ENCODE data around the gene MMP25.

MMP25 gene

GRCh38 chr16:3058139-3059030 is 12.0 kb downstream of the MMP25 start:
- DNase-seq (ENCODE audit: insufficient read length, low spot score), result no peak
- FAIRE-seq, result peak; percentile 74
- TF ChIP-seq SPI1 (IDR thresholded peaks at IDR 0.05; ENCODE audit: low read depth, low read length) (no peak), PAX5 (IDR thresholded peaks at IDR 0.05; ENCODE audit: insufficient read depth, low read length, severe bottlenecking) (no peak), TAF1 (IDR thresholded peaks at IDR 0.05; ENCODE audit: low read depth, low read length) (no peak), POU2F2 (IDR thresholded peaks at IDR 0.05; ENCODE audit: low read depth, low read length) (no peak), POLR2A (IDR thresholded peaks at IDR 0.05; ENCODE audit: low read depth, low read length) (no peak), POLR2AphosphoS5 (IDR thresholded peaks at IDR 0.05; ENCODE audit: low read depth, low read length) (no peak)

GRCh38 chr16:3059041-3059722 is 12.8 kb downstream of the MMP25 start:
- DNase-seq (ENCODE audit: insufficient read length, low spot score) (peak; percentile 95), FAIRE-seq (peak; percentile 96)
- TF ChIP-seq POLR2A (IDR thresholded peaks at IDR 0.05; ENCODE audit: low read depth, low read length), result no peak
- TF ChIP-seq PAX5 (IDR thresholded peaks at IDR 0.05; ENCODE audit: insufficient read depth, low read length, severe bottlenecking), result peak; percentile 74

DNA sequence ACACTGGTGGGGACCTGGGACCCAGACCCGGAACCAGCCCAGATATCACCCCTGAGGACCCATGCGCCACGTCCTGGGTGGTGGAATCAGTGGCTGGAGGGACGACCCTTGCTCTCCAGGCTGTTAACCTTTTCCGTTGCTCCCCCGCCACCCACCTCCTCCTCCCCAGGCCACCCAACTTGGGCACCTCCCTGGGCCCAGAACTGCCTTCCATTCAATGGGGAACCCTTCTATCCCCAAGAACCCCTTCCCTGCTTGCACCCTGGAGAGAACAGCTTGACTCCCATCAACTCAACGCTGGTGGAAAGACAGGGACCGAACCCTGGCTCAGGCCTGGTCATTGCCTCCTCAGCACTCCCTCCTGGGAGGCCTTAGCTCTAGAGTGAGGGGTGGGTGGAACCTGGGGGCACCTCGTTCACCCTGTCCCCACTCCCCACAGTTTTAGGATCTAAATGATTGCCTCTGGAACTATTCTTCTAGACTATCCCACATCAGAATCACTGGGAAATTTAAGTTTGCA is 13.4 kb downstream of the MMP25 start:
- TF ChIP-seq SPI1 (IDR thresholded peaks at IDR 0.05; ENCODE audit: low read depth, low read length) (no peak), TAF1 (IDR thresholded peaks at IDR 0.05; ENCODE audit: low read depth, low read length) (no peak), POU2F2 (IDR thresholded peaks at IDR 0.05; ENCODE audit: low read depth, low read length) (no peak), POLR2AphosphoS5 (IDR thresholded peaks at IDR 0.05; ENCODE audit: low read depth, low read length) (no peak), POLR2A (IDR thresholded peaks at IDR 0.05; ENCODE audit: low read depth, low read length) (no peak), PAX5 (IDR thresholded peaks at IDR 0.05; ENCODE audit: insufficient read depth, low read length, severe bottlenecking) (no peak)
- no peak for FAIRE-seq
- no peak for DNase-seq (ENCODE audit: insufficient read length, low spot score)

DNA sequence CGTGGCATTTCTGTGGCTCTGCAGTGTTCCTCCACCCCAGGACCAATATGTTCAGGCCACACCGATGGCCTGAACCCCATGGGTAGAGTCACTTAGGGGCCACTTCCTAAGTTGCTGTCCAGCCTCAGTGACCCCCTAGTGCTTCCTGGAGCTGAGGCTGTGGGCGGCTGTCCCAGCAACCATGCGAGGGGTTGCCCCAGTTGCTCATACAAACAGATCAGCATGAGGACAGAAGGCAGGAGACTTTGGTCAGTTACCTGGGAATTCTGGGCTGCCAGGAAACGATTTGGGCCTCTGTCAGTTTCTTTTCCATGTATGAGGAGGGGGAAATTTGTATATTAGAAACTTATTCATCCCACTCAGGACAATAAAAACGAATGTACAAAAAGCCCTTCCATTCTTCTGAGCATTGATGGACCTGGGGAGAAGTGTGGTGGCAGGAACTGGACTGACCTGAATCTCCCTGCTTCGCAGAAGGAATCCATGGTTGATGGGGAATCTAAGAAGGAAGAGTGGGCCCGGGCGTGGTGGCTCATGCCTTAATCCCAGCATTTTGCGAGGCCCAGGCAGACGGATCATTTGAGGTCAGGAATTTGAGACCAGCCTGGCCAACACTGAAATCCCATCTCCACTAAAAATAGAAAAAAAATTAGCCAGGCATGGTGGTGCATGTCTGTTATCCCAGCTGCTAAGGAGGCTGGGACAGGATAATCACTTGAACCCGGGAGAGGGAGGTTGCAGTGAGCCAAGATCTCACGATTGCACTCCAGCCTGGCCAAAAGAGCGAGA is 14.2 kb downstream of the MMP25 start:
- FAIRE-seq, result no peak

DNA sequence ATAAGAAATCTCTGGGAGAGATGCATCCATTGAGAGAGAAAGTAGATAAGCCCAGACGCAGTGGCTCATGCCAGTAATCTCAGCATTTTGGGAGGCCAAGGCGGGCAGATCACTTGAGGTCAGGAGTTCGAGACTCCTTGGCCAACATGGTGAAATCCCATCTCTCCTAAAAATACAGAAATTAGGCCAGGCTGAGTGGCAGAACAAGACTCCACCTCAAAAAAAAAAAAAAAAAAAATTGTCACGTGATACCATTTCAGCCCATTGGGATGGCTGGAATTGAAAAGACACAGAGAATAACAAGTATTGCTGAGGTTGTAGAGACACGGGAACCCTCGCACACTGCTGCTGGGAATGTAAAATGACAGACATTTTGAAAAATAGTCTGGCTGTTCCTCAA is 16.2 kb downstream of the MMP25 start:
- no peak for DNase-seq (ENCODE audit: insufficient read length, low spot score)
- no peak for FAIRE-seq
- no peak for TF ChIP-seq PAX5 (IDR thresholded peaks at IDR 0.05; ENCODE audit: insufficient read depth, low read length, severe bottlenecking)
- TF ChIP-seq TAF1 (IDR thresholded peaks at IDR 0.05; ENCODE audit: low read depth, low read length), result no peak
- TF ChIP-seq SPI1 (IDR thresholded peaks at IDR 0.05; ENCODE audit: low read depth, low read length), result no peak
- TF ChIP-seq POU2F2 (IDR thresholded peaks at IDR 0.05; ENCODE audit: low read depth, low read length), result no peak
- TF ChIP-seq POLR2A (IDR thresholded peaks at IDR 0.05; ENCODE audit: low read depth, low read length), result no peak
- TF ChIP-seq POLR2AphosphoS5 (IDR thresholded peaks at IDR 0.05; ENCODE audit: low read depth, low read length), result no peak

More for the DNA sequence above, 14.2 kb downstream of the MMP25 start:
- DNase-seq (ENCODE audit: insufficient read length, low spot score), result no peak
- TF ChIP-seq PAX5 (IDR thresholded peaks at IDR 0.05; ENCODE audit: insufficient read depth, low read length, severe bottlenecking), result no peak
- TF ChIP-seq SPI1 (IDR thresholded peaks at IDR 0.05; ENCODE audit: low read depth, low read length), result no peak
- TF ChIP-seq POU2F2 (IDR thresholded peaks at IDR 0.05; ENCODE audit: low read depth, low read length), result no peak
- TF ChIP-seq TAF1 (IDR thresholded peaks at IDR 0.05; ENCODE audit: low read depth, low read length), result no peak
- TF ChIP-seq POLR2AphosphoS5 (IDR thresholded peaks at IDR 0.05; ENCODE audit: low read depth, low read length), result no peak
- TF ChIP-seq POLR2A (IDR thresholded peaks at IDR 0.05; ENCODE audit: low read depth, low read length), result no peak

DNA sequence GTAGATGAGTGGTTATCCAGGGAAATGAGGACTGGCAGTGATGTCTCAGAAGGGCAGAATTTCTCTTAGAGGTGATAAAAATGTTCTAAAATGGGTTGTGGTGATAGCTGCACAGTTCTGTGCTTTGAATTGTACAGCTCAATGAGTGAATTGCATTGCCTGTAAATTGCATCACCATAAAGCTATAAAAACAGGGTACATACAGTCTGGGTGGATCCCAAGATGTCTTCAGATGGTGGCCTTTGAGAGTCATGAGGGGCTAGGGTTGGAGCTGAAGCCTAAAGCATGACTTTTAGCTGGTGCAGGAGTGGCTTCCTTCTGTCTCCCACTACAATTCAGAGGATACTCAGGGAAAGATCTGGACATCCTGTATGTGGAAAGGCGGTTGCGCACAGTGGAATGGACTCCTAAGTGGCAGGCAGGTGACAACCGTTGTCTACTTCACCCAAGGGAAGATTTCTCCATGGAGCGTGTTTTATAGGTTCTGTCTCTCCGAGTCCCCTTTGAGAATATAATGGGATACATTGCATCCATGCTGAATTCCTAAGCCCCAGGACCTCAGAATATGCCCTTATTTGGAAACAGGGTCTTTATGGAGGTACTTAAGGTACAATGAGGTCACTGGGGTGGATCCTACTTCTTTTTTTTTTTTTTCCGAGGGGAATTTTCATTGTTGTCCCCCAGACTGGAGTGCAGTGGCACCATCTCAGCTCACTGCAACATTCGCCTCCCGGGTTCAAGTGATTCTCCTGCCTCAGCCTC is 17.4 kb downstream of the MMP25 start:
- DNase-seq (ENCODE audit: insufficient read length, low spot score), result no peak
- TF ChIP-seq PAX5 (IDR thresholded peaks at IDR 0.05; ENCODE audit: insufficient read depth, low read length, severe bottlenecking) (no peak), POU2F2 (IDR thresholded peaks at IDR 0.05; ENCODE audit: low read depth, low read length) (no peak), TAF1 (IDR thresholded peaks at IDR 0.05; ENCODE audit: low read depth, low read length) (no peak), SPI1 (IDR thresholded peaks at IDR 0.05; ENCODE audit: low read depth, low read length) (no peak), POLR2A (IDR thresholded peaks at IDR 0.05; ENCODE audit: low read depth, low read length) (no peak), POLR2AphosphoS5 (IDR thresholded peaks at IDR 0.05; ENCODE audit: low read depth, low read length) (no peak)
- no peak for FAIRE-seq

DNA sequence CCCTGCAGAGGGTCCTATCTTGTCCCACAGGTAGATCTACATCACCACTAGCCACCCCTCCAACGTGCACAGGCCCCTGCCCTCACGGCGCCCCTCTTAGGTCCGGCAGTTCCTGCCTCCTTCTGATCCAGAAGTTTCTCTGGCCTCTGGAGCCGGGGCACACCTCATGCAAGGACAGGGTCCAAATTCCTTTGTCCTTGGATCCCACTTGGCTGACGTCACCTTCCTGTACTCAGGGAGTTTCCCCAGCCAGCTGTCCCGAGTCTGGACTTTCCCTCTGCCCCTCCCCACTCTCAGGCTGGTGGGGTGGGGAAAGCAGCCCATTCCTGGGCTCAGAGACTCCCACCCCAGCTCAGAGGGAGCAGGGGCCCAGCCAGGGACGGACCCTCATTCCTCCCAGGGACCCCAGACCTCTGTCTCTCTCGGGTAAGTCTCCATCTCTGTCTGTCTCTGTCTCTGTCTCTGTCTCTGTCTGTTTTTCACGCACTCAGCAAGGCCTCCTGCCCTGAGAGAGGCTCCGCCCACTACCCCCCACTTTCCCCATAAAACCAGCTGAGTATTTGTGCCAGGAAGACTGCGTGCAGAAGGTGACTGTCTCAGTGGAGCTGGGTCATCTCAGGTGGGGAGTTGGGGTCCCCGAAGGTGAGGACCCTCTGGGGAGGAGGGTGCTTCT is 18.8 kb downstream of the MMP25 start, which contains the start of gene IL32:
IL32 (plus strand) TSS at position 572 of the 673 bp plus-strand sequence. CDS start 172 bp downstream, outside the sequence.
- peak; percentile 45 for FAIRE-seq
- TF ChIP-seq POLR2AphosphoS5 (IDR thresholded peaks at IDR 0.05; ENCODE audit: low read depth, low read length) (peak; percentile 53; the same call in 1 of the 2 replicates), PAX5 (IDR thresholded peaks at IDR 0.05; ENCODE audit: insufficient read depth, low read length, severe bottlenecking) (no peak)
- no peak for DNase-seq (ENCODE audit: insufficient read length, low spot score)

Measured in GM12891 (cell line).